HG02943 (cell line): Measurements from ENCODE around the gene HYI.
"Not testable (repeated sequence)": the region's sequence is repeated elsewhere in the genome, so short reads cannot be mapped to it uniquely, and the experiment has no call there.

Experiments used
- ATAC-seq: cut with Tn5 transposase; IDR thresholded peaks from one replicate; pipeline ENCODE4 v1.9.1; 2021; ENCODE audit warnings: mild to moderate bottlenecking, low read depth, moderate library complexity; ENCODE audit not compliant: unreplicated experiment

The HYI gene

GRCh38 chr1:43465505-43466067 lies 11.9 kb upstream of the HYI start:
- no peak for ATAC-seq

- ATAC-seq: no peak
Observed at GRCh38 chr1:43464681-43465504, 11.2 kb upstream of the HYI start.

- ATAC-seq: no peak
Observed at GRCh38 chr1:43463479-43463878, 9.7 kb upstream of the HYI start.

- no peak for ATAC-seq
Observed at GRCh38 chr1:43460988-43461693, 7.4 kb upstream of the HYI start.

GRCh38 chr1:43458379-43458778 lies 4.6 kb upstream of the HYI start:
- ATAC-seq: not testable (repeated sequence)

- no peak for ATAC-seq
Observed at GRCh38 chr1:43455213-43455889, 1.6 kb upstream of the HYI start.

GRCh38 chr1:43454270-43455011 lies 710 bp upstream of the HYI start:
- ATAC-seq: no peak

- no peak for ATAC-seq
Observed at GRCh38 chr1:43452789-43453441, 816 bp downstream of the HYI start.

GRCh38 chr1:43451701-43452532 lies 1.8 kb downstream of the HYI start:
- no peak for ATAC-seq

GRCh38 chr1:43451157-43451591 lies 2.6 kb downstream of the HYI start:
- no peak for ATAC-seq

- no peak for ATAC-seq
Observed at GRCh38 chr1:43450251-43450941, 3.3 kb downstream of the HYI start.

GRCh38 chr1:43449708-43450069 lies 4.0 kb downstream of the HYI start:
- ATAC-seq: no peak

GRCh38 chr1:43448955-43449707 lies 4.6 kb downstream of the HYI start:
- no peak for ATAC-seq

GRCh38 chr1:43447891-43448708 lies 5.6 kb downstream of the HYI start:
- ATAC-seq: no peak

- ATAC-seq: no peak
Observed at GRCh38 chr1:43446881-43447835, 6.6 kb downstream of the HYI start.

GRCh38 chr1:43446388-43446740 lies 7.4 kb downstream of the HYI start:
- ATAC-seq: no peak
